Stimulated activated CD8-positive, alpha-beta memory T cell treated with anti-CD3 and anti-CD28 coated beads, Interleukin-7, amount 100 ng/mL, for 1 hour (primary cell): ENCODE measurements around the gene REPIN1.

ENCODE experiments used
- DNase-seq, 2 donors: peaks; one replicate each; pipeline ENCODE4 v3.0.0-alpha.2; 2020; ENCODE audit warnings: low read depth in 2 of 2

The REPIN1 gene

GRCh38 chr7:150406567-150407421 is 38.2 kb downstream of the REPIN1 start:
- DNase-seq, result no peak

GRCh38 chr7:150407588-150408392 is 39.2 kb downstream of the REPIN1 start:
- no peak for DNase-seq

GRCh38 chr7:150408393-150409299 is 40.0 kb downstream of the REPIN1 start:
- DNase-seq, result no peak

GRCh38 chr7:150409300-150410030 is 40.8 kb downstream of the REPIN1 start:
- no peak for DNase-seq

- no peak for DNase-seq
Observed at GRCh38 chr7:150410131-150410530, 41.5 kb downstream of the REPIN1 start.

- no peak for DNase-seq
Observed at GRCh38 chr7:150410680-150411346, 42.2 kb downstream of the REPIN1 start.

GRCh38 chr7:150411606-150412005 is 43.0 kb downstream of the REPIN1 start:
- DNase-seq, result no peak

- DNase-seq, result no peak
Observed at GRCh38 chr7:150412016-150412415, 43.4 kb downstream of the REPIN1 start.

GRCh38 chr7:150412518-150413488 is 44.2 kb downstream of the REPIN1 start:
- DNase-seq, result no peak

- DNase-seq, result no peak
Observed at GRCh38 chr7:150413640-150414081, 45.0 kb downstream of the REPIN1 start.

- DNase-seq, result no peak
Observed at GRCh38 chr7:150415161-150416153, 46.8 kb downstream of the REPIN1 start.

GRCh38 chr7:150417239-150417638 is 48.6 kb downstream of the REPIN1 start:
- DNase-seq, result no peak

- DNase-seq, result no peak
Observed at GRCh38 chr7:150417863-150418262, 49.2 kb downstream of the REPIN1 start.

GRCh38 chr7:150420242-150420641 is 51.6 kb downstream of the REPIN1 start:
- DNase-seq, result no peak

GRCh38 chr7:150420987-150421674 is 52.5 kb downstream of the REPIN1 start:
- DNase-seq, result peak; percentile 74 to 75

GRCh38 chr7:150421831-150422230 is 53.2 kb downstream of the REPIN1 start:
- DNase-seq, result no peak
